HG03280 (cell line): ENCODE measurements around the gene KRR1.
A peak's percentile ranks its signal among the peaks of the same experiment; 100 is the strongest.
"Not testable (repeated sequence)": the region's sequence is repeated elsewhere in the genome, so short reads cannot be mapped to it uniquely, and the experiment has no call there.

Experiments used
- ATAC-seq: cut with Tn5 transposase; IDR thresholded peaks from one replicate; pipeline ENCODE4 v1.9.1; 2021; ENCODE audit warnings: mild to moderate bottlenecking, moderate library complexity; ENCODE audit not compliant: unreplicated experiment

KRR1 gene

GRCh38 chr12:75479963-75480461, 31.4 kb downstream of the KRR1 start:
- ATAC-seq, result peak; percentile 38

- peak; percentile 15 for ATAC-seq
Measured at GRCh38 chr12:75478116-75478794, 33.2 kb downstream of the KRR1 start.

GRCh38 chr12:75477137-75477536, 34.3 kb downstream of the KRR1 start:
- no peak for ATAC-seq

GRCh38 chr12:75476071-75476470, 35.3 kb downstream of the KRR1 start:
- ATAC-seq, result no peak

- ATAC-seq, result no peak
Measured at GRCh38 chr12:75474116-75474515, 37.3 kb downstream of the KRR1 start.

GRCh38 chr12:75471902-75472890, 39.2 kb downstream of the KRR1 start:
- no peak for ATAC-seq

- ATAC-seq, result no peak
Measured at GRCh38 chr12:75460204-75460603, 51.2 kb downstream of the KRR1 start.

GRCh38 chr12:75459755-75460154, 51.7 kb downstream of the KRR1 start:
- ATAC-seq, result no peak

GRCh38 chr12:75457866-75458265, 53.5 kb downstream of the KRR1 start:
- not testable (repeated sequence) for ATAC-seq

- ATAC-seq, result no peak
Measured at GRCh38 chr12:75457191-75457590, 54.2 kb downstream of the KRR1 start.

GRCh38 chr12:75455839-75456238, 55.6 kb downstream of the KRR1 start:
- no peak for ATAC-seq

- ATAC-seq, result no peak
Measured at GRCh38 chr12:75452675-75453330, 58.6 kb downstream of the KRR1 start.

GRCh38 chr12:75447691-75448393, 63.6 kb downstream of the KRR1 start:
- no peak for ATAC-seq

- no peak for ATAC-seq
Measured at GRCh38 chr12:75446857-75447256, 64.6 kb downstream of the KRR1 start.

- ATAC-seq, result not testable (repeated sequence)
Measured at GRCh38 chr12:75445137-75445507, 66.3 kb downstream of the KRR1 start.

GRCh38 chr12:75444429-75445136, 66.8 kb downstream of the KRR1 start:
- ATAC-seq, result no peak

- ATAC-seq, result no peak
Measured at GRCh38 chr12:75443709-75444108, 67.7 kb downstream of the KRR1 start.

- not testable (repeated sequence) for ATAC-seq
Measured at GRCh38 chr12:75442454-75442853, 69.0 kb downstream of the KRR1 start.

GRCh38 chr12:75441687-75442449, 69.5 kb downstream of the KRR1 start:
- ATAC-seq, result not testable (repeated sequence)
